ENCODE measurements around the gene VTI1A.

DNA sequence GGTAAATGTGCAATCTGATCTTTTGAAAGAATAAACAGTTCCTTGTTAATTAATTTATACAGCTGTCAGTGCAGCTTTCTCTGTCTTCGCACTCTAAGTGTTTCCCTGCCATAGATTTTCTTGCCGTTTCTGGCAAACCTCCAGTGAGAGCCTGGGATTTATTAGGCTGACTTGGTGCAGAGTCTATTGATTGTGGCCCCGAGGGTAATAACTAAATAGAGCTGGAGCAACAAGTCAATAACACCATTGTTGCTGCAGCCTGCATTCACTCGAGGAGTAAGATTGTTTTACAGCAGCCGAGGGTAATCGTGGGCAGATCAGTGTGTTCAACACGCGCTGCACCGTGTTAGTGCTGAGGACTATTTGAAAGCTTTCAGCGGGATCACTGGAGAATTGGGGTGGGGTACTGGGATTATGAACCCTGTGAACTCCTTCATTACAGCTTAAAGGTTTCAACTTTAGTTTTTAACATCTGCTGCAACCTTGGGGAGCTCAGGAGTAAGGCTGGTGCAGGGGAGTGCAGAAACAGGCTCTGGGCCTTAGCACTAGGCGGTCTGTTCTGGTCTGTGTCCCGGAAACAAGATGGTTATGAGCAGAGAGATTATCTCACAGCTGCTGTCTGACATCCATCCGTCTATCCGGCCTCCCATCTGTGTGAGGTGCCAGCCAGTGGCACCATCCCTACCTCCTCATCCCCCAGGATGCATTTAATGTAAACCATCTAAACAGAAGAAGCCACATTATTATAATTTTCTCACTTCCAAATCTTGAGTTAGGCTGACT lies 329.1 kb downstream of the VTI1A start:
- TF ChIP-seq CTCF (conservative IDR thresholded peaks at IDR 0.05) (no peak), EZH2 (IDR thresholded peaks at IDR 0.05; ENCODE audit: low read depth) (no peak)
